BJ (cell line): Measurements from ENCODE around the gene ABCD3. TPM values are rescaled to one million over a fixed set of nuclear protein-coding genes. Genes with fewer than 3 reads are reported as not detected.
"Not testable (repeated sequence)": the region's sequence is repeated elsewhere in the genome, so short reads cannot be mapped to it uniquely, and the experiment has no call there.

Experiments used
- CTCF ChIA-PET: fragments of 350-600 bp; formaldehyde crosslinking; extraction: SDS; loops from one replicate; lab custom pipeline; 2021; ENCODE audit warnings: antibody characterized with exemption, inconsistent platforms; lab: Yijun Ruan, JAX
- POLR2A ChIA-PET: fragments of 300-600 bp; sonication (Branson Sonifier 250); formaldehyde crosslinking; extraction: SDS; loops from one replicate; lab custom pipeline; 2021; ENCODE audit warnings: antibody characterized with exemption; lab: Charles Lee
- DNase-seq: peaks from one replicate; pipeline ENCODE4 v3.0.0-alpha.2; 2011; ENCODE audit warnings: low read depth
- H3K27me3 ChIP-seq: 2 replicates; pipeline ENCODE4 v1.6.0; 2011; ENCODE audit warnings: low read length; ENCODE audit not compliant: control insufficient read depth, insufficient read depth
- H3K36me3 ChIP-seq: 2 replicates; pipeline ENCODE4 v1.5.1; 2011; ENCODE audit warnings: low read length; ENCODE audit not compliant: control insufficient read depth, insufficient read depth
- H3K4me3 ChIP-seq: 2 replicates; pipeline ENCODE4 v1.5.1; 2011; ENCODE audit warnings: low read depth, mild to moderate bottlenecking, control low read depth, low read length
- CTCF ChIP-seq: IDR thresholded peaks from 2 replicates; pipeline ENCODE4 v1.5.1; 2011; ENCODE audit warnings: low read depth, mild to moderate bottlenecking, control low read depth, inconsistent platforms, low read length, moderate library complexity; ENCODE audit not compliant: insufficient read depth
- polyA minus RNA-seq: library from RNA; depleted of rRNA, polyadenylated mRNA; stranded (reverse); fragments of >200 nt; gene quantifications from 2 replicates; pipeline ENCODE4 v1.2.3, GENCODE V29; 2011; rRNA and poly(A)+ RNA removed
- polyA plus RNA-seq: library from polyadenylated mRNA; depleted of rRNA; stranded (reverse); fragments of >200 nt; gene quantifications from 2 replicates; pipeline ENCODE4 v1.2.3, GENCODE V29; 2011; rRNA removed

Gene ABCD3
- polyA plus RNA-seq (7.3 and 17.7 TPM in 2 replicates), polyA minus RNA-seq (9.1 and 15.5 TPM in 2 replicates)

- ChIA-PET CTCF (interaction anchor here (0.5 to 1.8 kb wide), 3 partner anchors 21 to 1228 kb away, joined by 3 to 4 read pairs (median 3); no protein-coding TSS in a partner anchor), POLR2A (no interaction called here)
These were observed at the start of gene ABCD3 for GRCh38 chr1:94417978-94418663. Gene ABCD3, plus strand, starts transcription at chr1:94418389. Its CDS starts 90 bp downstream, at chr1:94418479.

DNA sequence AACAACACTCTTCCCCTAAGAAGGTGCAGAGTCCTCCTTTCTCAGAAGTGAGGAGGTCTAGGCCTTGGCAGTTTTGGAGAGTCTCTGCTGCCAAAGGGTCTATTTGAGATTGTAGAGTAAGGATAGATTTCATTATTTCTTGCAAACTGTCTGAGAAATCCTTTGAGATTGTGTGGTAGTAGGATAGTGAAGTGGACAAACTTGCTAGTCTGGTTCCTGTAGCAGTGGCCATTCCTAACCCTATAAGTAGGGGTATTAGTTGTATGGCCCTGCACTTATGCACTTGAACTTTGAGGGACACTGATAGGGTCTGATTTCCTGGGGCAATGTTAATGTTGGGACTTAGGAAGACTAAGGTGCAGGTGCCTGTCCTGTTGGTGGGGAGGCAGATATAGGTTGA lies 45.4 kb upstream of the ABCD3 start:
- POLR2A ChIA-PET, H3K27me3 ChIP-seq, DNase-seq, CTCF ChIA-PET, H3K36me3 ChIP-seq, H3K4me3 ChIP-seq: not testable (repeated sequence)

More at GRCh38 chr1:94417978-94418663, at the start of gene ABCD3:
- Histone ChIP-seq H3K27me3 (peaks cover 4% of the 10 kb centered on the region; the same call in 1 of the 2 replicates), H3K36me3 (no peaks in the 10 kb centered on the region), H3K4me3 (peak within 1 kb of the TSS; percentile 94)
- TF ChIP-seq CTCF: no peak
- peak; percentile 94 for DNase-seq

- POLR2A ChIA-PET, DNase-seq, CTCF ChIA-PET, H3K27me3 ChIP-seq, H3K4me3 ChIP-seq, H3K36me3 ChIP-seq: not testable (repeated sequence)
These were observed 44.9 kb upstream of the ABCD3 start for GRCh38 chr1:94373311-94373710.

GRCh38 chr1:94375666-94376065 lies 42.5 kb upstream of the ABCD3 start:
- H3K4me3 ChIP-seq, POLR2A ChIA-PET, H3K27me3 ChIP-seq, H3K36me3 ChIP-seq, DNase-seq: not testable (repeated sequence)
- CTCF ChIA-PET: interaction anchor here (1.8 kb wide), 1 partner anchor 9 kb away, joined by 7 read pairs; no protein-coding TSS in a partner anchor

DNA sequence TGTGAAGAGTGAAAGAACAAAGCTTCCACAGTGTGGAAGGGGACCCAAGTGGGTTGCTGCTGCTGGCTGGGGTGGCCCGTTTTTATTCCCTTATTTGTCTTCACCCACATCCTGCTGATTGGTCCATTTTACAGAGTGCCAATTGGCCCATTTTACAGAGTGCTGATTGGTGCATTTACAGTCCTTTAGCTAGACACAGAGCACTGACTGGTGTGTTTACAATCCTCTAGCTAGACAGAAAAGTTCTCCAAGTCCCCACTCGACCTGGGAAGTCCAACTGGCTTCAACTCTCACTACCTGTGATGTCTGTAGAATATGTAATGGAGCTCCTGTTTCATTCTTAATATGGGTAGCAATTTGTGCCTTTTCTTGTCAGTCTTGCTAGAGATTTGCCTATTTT lies 39.7 kb upstream of the ABCD3 start:
- POLR2A ChIA-PET, H3K4me3 ChIP-seq, CTCF ChIA-PET: not testable (repeated sequence)

GRCh38 chr1:94379615-94380014 lies 38.6 kb upstream of the ABCD3 start:
- ChIA-PET POLR2A (no interaction called here), CTCF (interaction anchor here (0.7 kb wide), 1 partner anchor 1363 kb away, joined by 3 read pairs; no protein-coding TSS in a partner anchor)
- DNase-seq: no peak
- TF ChIP-seq CTCF: no peak
- no peaks in the 10 kb centered on the region for H3K36me3 ChIP-seq
- H3K27me3 ChIP-seq: peaks cover 11% of the 10 kb centered on the region
- no peak overlapping the region for H3K4me3 ChIP-seq

More for the DNA sequence above, 39.7 kb upstream of the ABCD3 start:
- not testable (repeated sequence) for H3K36me3 ChIP-seq, DNase-seq
- H3K27me3 ChIP-seq: peaks cover 11% of the 10 kb centered on the region

GRCh38 chr1:94382201-94382600 lies 36.0 kb upstream of the ABCD3 start:
- Histone ChIP-seq H3K27me3 (peaks cover 17% of the 10 kb centered on the region), H3K4me3 (no peak overlapping the region), H3K36me3 (no peaks in the 10 kb centered on the region)
- no peak for TF ChIP-seq CTCF
- ChIA-PET POLR2A (no interaction called here), CTCF (no interaction called here)
- no peak for DNase-seq
